Thymus (tissue), 11 donors: ENCODE measurements around the gene COL5A1. TPM values are rescaled to one million over a fixed set of nuclear protein-coding genes. Genes with fewer than 3 reads are reported as not detected.

Experiments used
- DNase-seq, 9 donors: peaks; one replicate each; pipeline ENCODE4 v3.0.0-alpha.2; 2013; ENCODE audit warnings: low spot score in 9 of 9, low read depth in 6 of 9, missing footprints in 1 of 9
- H3K27ac ChIP-seq, 2 donors: one replicate each; pipeline ENCODE4 v1.5.1; 2013; ENCODE audit warnings: control low read depth in 1 of 2, low read depth in 1 of 2, low read length in 1 of 2, mild to moderate bottlenecking in 1 of 2, moderate library complexity in 1 of 2
- H3K27me3 ChIP-seq, 2 donors: one replicate each; pipeline ENCODE4 v1.5.1; 2013; ENCODE audit warnings: low read length in 1 of 2; ENCODE audit not compliant: control insufficient read depth in 2 of 2, insufficient read depth in 1 of 2
- H3K36me3 ChIP-seq, 2 donors: one replicate each; pipeline ENCODE4 v1.5.1; 2013; ENCODE audit warnings: low read length in 1 of 2, mild to moderate bottlenecking in 1 of 2, moderate library complexity in 1 of 2; ENCODE audit not compliant: control insufficient read depth in 2 of 2, insufficient read depth in 2 of 2
- H3K4me1 ChIP-seq, 2 donors: one replicate each; pipeline ENCODE4 v1.5.1; 2013; ENCODE audit warnings: low read length in 2 of 2; ENCODE audit not compliant: control insufficient read depth in 2 of 2, insufficient read depth in 2 of 2
- H3K4me3 ChIP-seq, 2 donors: one replicate each; pipeline ENCODE4 v1.5.1; 2013; ENCODE audit warnings: low read length in 2 of 2, control low read depth in 1 of 2, mild to moderate bottlenecking in 1 of 2
- H3K9me3 ChIP-seq, 2 donors: one replicate each; pipeline ENCODE4 v1.5.1; 2013; ENCODE audit warnings: low read length in 1 of 2, mild to moderate bottlenecking in 1 of 2; ENCODE audit not compliant: control insufficient read depth in 2 of 2, insufficient read depth in 1 of 2
- WGBS: extraction: QIAGEN DNeasy Blood & Tissue Kit; methylation state at CpG from one replicate; pipeline ENCODE4 v1.1.7; 2013; 5-methylcytosine and 5-hydroxymethylcytosine counted together
- polyA plus RNA-seq: library from polyadenylated mRNA; stranded (reverse); fragments of 200-250 nt; gene quantifications from one replicate; pipeline ENCODE4 v1.2.3, GENCODE V29; 2013
- total RNA-seq: library from RNA; stranded (reverse); fragments of 120-200 nt; gene quantifications from one replicate; pipeline ENCODE4 v1.2.4, GENCODE V29; 2013
- donor health status: healthy.

COL5A1 gene
- total and polyA plus RNA-seq, 2 donors = 3.2 to 7.6 TPM

- Histone ChIP-seq H3K36me3 (no peaks in the 10 kb centered on the region), H3K4me1 (no peaks in the 10 kb centered on the region), H3K27me3 (no peaks in the 10 kb centered on the region), H3K27ac (no peak overlapping the region), H3K9me3 (no peaks in the 10 kb centered on the region), H3K4me3 (no peak overlapping the region)
- 93% methylated on average over 5 of the region's 5 CpGs for WGBS
- no peak for DNase-seq
Measured at GRCh38 chr9:134605966-134606357, 35.6 kb upstream of the COL5A1 start.

- Histone ChIP-seq H3K27ac (no peak overlapping the region), H3K4me3 (no peak overlapping the region), H3K4me1 (no peaks in the 10 kb centered on the region), H3K9me3 (no peaks in the 10 kb centered on the region), H3K36me3 (no peaks in the 10 kb centered on the region), H3K27me3 (no peaks in the 10 kb centered on the region)
- WGBS = 93% methylated on average over 13 of the region's 13 CpGs
- DNase-seq = peak in 1 of 9 donors; percentile 5
Measured at GRCh38 chr9:134606951-134607731, 34.5 kb upstream of the COL5A1 start.

- Histone ChIP-seq H3K27me3 (no peaks in the 10 kb centered on the region), H3K27ac (no peak overlapping the region), H3K9me3 (no peaks in the 10 kb centered on the region), H3K4me1 (no peaks in the 10 kb centered on the region), H3K36me3 (no peaks in the 10 kb centered on the region), H3K4me3 (no peak overlapping the region)
- DNase-seq = no peak
- 56% methylated on average over 4 of the region's 4 CpGs for WGBS
Measured at GRCh38 chr9:134607971-134608370, 33.6 kb upstream of the COL5A1 start.

- Histone ChIP-seq H3K4me3 (no peak overlapping the region), H3K36me3 (no peaks in the 10 kb centered on the region), H3K27me3 (no peaks in the 10 kb centered on the region), H3K9me3 (no peaks in the 10 kb centered on the region), H3K4me1 (no peaks in the 10 kb centered on the region), H3K27ac (no peak overlapping the region)
- 88% methylated on average over 4 of the region's 4 CpGs for WGBS
- DNase-seq = no peak
Measured at GRCh38 chr9:134611046-134611445, 30.6 kb upstream of the COL5A1 start.

- WGBS = 99% methylated on average over 1 of the region's 1 CpG
- Histone ChIP-seq H3K9me3 (no peaks in the 10 kb centered on the region), H3K36me3 (no peaks in the 10 kb centered on the region), H3K4me3 (no peak overlapping the region), H3K27me3 (no peaks in the 10 kb centered on the region), H3K4me1 (no peaks in the 10 kb centered on the region), H3K27ac (no peak overlapping the region)
- DNase-seq = no peak
Measured at GRCh38 chr9:134612309-134612708, 29.3 kb upstream of the COL5A1 start.

GRCh38 chr9:134612715-134613114 lies 28.9 kb upstream of the COL5A1 start:
- DNase-seq = no peak

GRCh38 chr9:134614256-134614655 lies 27.3 kb upstream of the COL5A1 start:
- no peak for DNase-seq
- no peaks in the 10 kb centered on the region for H3K36me3 ChIP-seq
- H3K27me3 ChIP-seq = no peaks in the 10 kb centered on the region
- no peak overlapping the region for H3K27ac ChIP-seq
- H3K4me3 ChIP-seq = no peak overlapping the region
- no peaks in the 10 kb centered on the region for H3K9me3 ChIP-seq
- no peaks in the 10 kb centered on the region for H3K4me1 ChIP-seq
- WGBS = 98% methylated on average over 3 of the region's 3 CpGs

More at GRCh38 chr9:134612715-134613114, 28.9 kb upstream of the COL5A1 start:
- Histone ChIP-seq H3K4me3 (no peak overlapping the region), H3K36me3 (no peaks in the 10 kb centered on the region), H3K27me3 (no peaks in the 10 kb centered on the region), H3K4me1 (no peaks in the 10 kb centered on the region), H3K9me3 (no peaks in the 10 kb centered on the region), H3K27ac (no peak overlapping the region)
- 77% methylated on average over 1 of the region's 1 CpG for WGBS

- no peak overlapping the region for H3K4me3 ChIP-seq
- no peaks in the 10 kb centered on the region for H3K27me3 ChIP-seq
- H3K36me3 ChIP-seq = no peaks in the 10 kb centered on the region
- H3K27ac ChIP-seq = no peak overlapping the region
- H3K4me1 ChIP-seq = no peaks in the 10 kb centered on the region
- H3K9me3 ChIP-seq = no peaks in the 10 kb centered on the region
- 92% methylated on average over 3 of the region's 3 CpGs for WGBS
- DNase-seq = no peak
Measured at GRCh38 chr9:134616341-134616740, 25.3 kb upstream of the COL5A1 start.

GRCh38 chr9:134617246-134617645 lies 24.4 kb upstream of the COL5A1 start:
- Histone ChIP-seq H3K9me3 (no peaks in the 10 kb centered on the region), H3K4me3 (no peak overlapping the region), H3K27me3 (no peaks in the 10 kb centered on the region), H3K36me3 (no peaks in the 10 kb centered on the region), H3K4me1 (no peaks in the 10 kb centered on the region), H3K27ac (no peak overlapping the region)
- no peak for DNase-seq
- WGBS = 94% methylated on average over 8 of the region's 8 CpGs
